GM18868 (cell line): ENCODE data around the gene NR2E3.

Experiments used
- ATAC-seq: cut with Tn5 transposase; IDR thresholded peaks from one replicate; pipeline ENCODE4 v1.9.1; 2021; ENCODE audit warnings: mild to moderate bottlenecking, moderate library complexity; ENCODE audit not compliant: unreplicated experiment

NR2E3 gene

GRCh38 chr15:71810256-71811035, at the start of gene NR2E3:
TSS of gene NR2E3 (plus strand) at chr15:71810554. CDS start at chr15:71810744, 190 bp downstream.
- ATAC-seq = no peak

- ATAC-seq = no peak
Observed at GRCh38 chr15:71760852-71761251, 49.5 kb upstream of the NR2E3 start.

GRCh38 chr15:71761649-71762048, 48.7 kb upstream of the NR2E3 start:
- ATAC-seq = no peak

GRCh38 chr15:71768184-71768583, 42.2 kb upstream of the NR2E3 start:
- ATAC-seq = no peak

- ATAC-seq = no peak
Observed at GRCh38 chr15:71773206-71773859, 37.0 kb upstream of the NR2E3 start.

GRCh38 chr15:71775856-71776255, 34.5 kb upstream of the NR2E3 start:
- no peak for ATAC-seq

GRCh38 chr15:71776304-71776703, 34.0 kb upstream of the NR2E3 start:
- ATAC-seq = no peak

GRCh38 chr15:71777216-71777943, 33.0 kb upstream of the NR2E3 start:
- ATAC-seq = no peak

GRCh38 chr15:71779073-71779797, 31.1 kb upstream of the NR2E3 start:
- no peak for ATAC-seq

- no peak for ATAC-seq
Observed at GRCh38 chr15:71780115-71780976, 30.0 kb upstream of the NR2E3 start.

GRCh38 chr15:71781179-71781964, 29.0 kb upstream of the NR2E3 start:
- no peak for ATAC-seq

GRCh38 chr15:71781965-71782265, 28.4 kb upstream of the NR2E3 start:
- no peak for ATAC-seq

GRCh38 chr15:71782422-71783165, 27.8 kb upstream of the NR2E3 start:
- ATAC-seq = no peak

GRCh38 chr15:71784719-71785118, 25.6 kb upstream of the NR2E3 start:
- no peak for ATAC-seq

GRCh38 chr15:71785996-71786395, 24.4 kb upstream of the NR2E3 start:
- ATAC-seq = no peak

- ATAC-seq = no peak
Observed at GRCh38 chr15:71786673-71787072, 23.7 kb upstream of the NR2E3 start.

- ATAC-seq = no peak
Observed at GRCh38 chr15:71788646-71789579, 21.4 kb upstream of the NR2E3 start.

- ATAC-seq = no peak
Observed at GRCh38 chr15:71789616-71790015, 20.7 kb upstream of the NR2E3 start.
